BE2C (cell line): ENCODE measurements around the gene CLTC.

Experiments
- DNase-seq: peaks from one replicate; pipeline ENCODE4 v3.0.0-alpha.2; 2020
- H3K27me3 ChIP-seq: fragments of 250-450 bp; sonication (Bioruptor Pico); 2 replicates; pipeline ENCODE4 v1.5.1; 2020; ENCODE audit warnings: mild to moderate bottlenecking
- H3K36me3 ChIP-seq: fragments of 250-450 bp; sonication (Bioruptor Pico); 2 replicates; pipeline ENCODE4 v1.5.1; 2020; ENCODE audit warnings: mild to moderate bottlenecking
- H3K4me1 ChIP-seq: fragments of 250-450 bp; sonication (Bioruptor Pico); 2 replicates; pipeline ENCODE4 v1.5.1; 2020
- H3K4me3 ChIP-seq: 2 replicates; pipeline ENCODE4 v1.5.1; 2011; ENCODE audit warnings: low read depth, low read length
- H3K9me3 ChIP-seq: fragments of 250-450 bp; sonication (Bioruptor Pico); 2 replicates; pipeline ENCODE4 v1.5.1; 2020
- CTCF ChIP-seq: IDR thresholded peaks from 2 replicates; pipeline ENCODE4 v1.5.1; 2012; ENCODE audit warnings: mild to moderate bottlenecking, low read depth, low read length

The CLTC gene

GRCh38 chr17:59714255-59714654, 94.6 kb downstream of the CLTC start:
- no peak for DNase-seq
- Histone ChIP-seq H3K27me3 (no peaks in the 10 kb centered on the region), H3K4me1 (no peaks in the 10 kb centered on the region; the same call in 1 of the 2 replicates), H3K9me3 (no peaks in the 10 kb centered on the region), H3K4me3 (no peak overlapping the region), H3K36me3 (no peaks in the 10 kb centered on the region; the same call in 1 of the 2 replicates)
- no peak for TF ChIP-seq CTCF

GRCh38 chr17:59716427-59716826, 96.7 kb downstream of the CLTC start:
- H3K27me3 ChIP-seq: no peaks in the 10 kb centered on the region
- no peak for DNase-seq
- H3K9me3 ChIP-seq: no peaks in the 10 kb centered on the region
- no peak overlapping the region for H3K4me3 ChIP-seq
- no peaks in the 10 kb centered on the region; the same call in 1 of the 2 replicates for H3K4me1 ChIP-seq
- no peak for TF ChIP-seq CTCF
- H3K36me3 ChIP-seq: no peaks in the 10 kb centered on the region; the same call in 1 of the 2 replicates

- H3K4me3 ChIP-seq: no peak overlapping the region
- no peaks in the 10 kb centered on the region for H3K9me3 ChIP-seq
- H3K4me1 ChIP-seq: no peaks in the 10 kb centered on the region; the same call in 1 of the 2 replicates
- no peaks in the 10 kb centered on the region for H3K27me3 ChIP-seq
- TF ChIP-seq CTCF: no peak
- no peak for DNase-seq
- no peaks in the 10 kb centered on the region; the same call in 1 of the 2 replicates for H3K36me3 ChIP-seq
These were observed 99.8 kb downstream of the CLTC start for GRCh38 chr17:59719526-59719925.

- Histone ChIP-seq H3K9me3 (no peaks in the 10 kb centered on the region), H3K4me1 (no peaks in the 10 kb centered on the region; the same call in 1 of the 2 replicates)
These were observed 102.9 kb downstream of the CLTC start for GRCh38 chr17:59722623-59723022.

GRCh38 chr17:59723041-59723440, 103.3 kb downstream of the CLTC start:
- no peaks in the 10 kb centered on the region; the same call in 1 of the 2 replicates for H3K36me3 ChIP-seq
- H3K4me1 ChIP-seq: no peaks in the 10 kb centered on the region; the same call in 1 of the 2 replicates
- H3K9me3 ChIP-seq: no peaks in the 10 kb centered on the region
- no peaks in the 10 kb centered on the region for H3K27me3 ChIP-seq
- TF ChIP-seq CTCF: no peak
- DNase-seq: no peak
- H3K4me3 ChIP-seq: no peak overlapping the region

More at GRCh38 chr17:59722623-59723022, 102.9 kb downstream of the CLTC start:
- no peak overlapping the region for H3K4me3 ChIP-seq
- DNase-seq: no peak
- no peak for TF ChIP-seq CTCF
- no peaks in the 10 kb centered on the region for H3K27me3 ChIP-seq
- no peaks in the 10 kb centered on the region; the same call in 1 of the 2 replicates for H3K36me3 ChIP-seq

GRCh38 chr17:59723607-59724006, 103.9 kb downstream of the CLTC start:
- DNase-seq: no peak
- Histone ChIP-seq H3K4me1 (no peaks in the 10 kb centered on the region; the same call in 1 of the 2 replicates), H3K36me3 (no peaks in the 10 kb centered on the region; the same call in 1 of the 2 replicates), H3K4me3 (no peak overlapping the region), H3K27me3 (no peaks in the 10 kb centered on the region), H3K9me3 (no peaks in the 10 kb centered on the region)
- no peak for TF ChIP-seq CTCF
